ENCODE results near the gene RUNX2. TPM values are rescaled to one million over a fixed set of nuclear protein-coding genes. Genes with fewer than 3 reads are reported as not detected.

The RUNX2 gene
- polyA plus RNA-seq, 3 donors: 1.5 to 2.8 (median 2.7) TPM

DNA sequence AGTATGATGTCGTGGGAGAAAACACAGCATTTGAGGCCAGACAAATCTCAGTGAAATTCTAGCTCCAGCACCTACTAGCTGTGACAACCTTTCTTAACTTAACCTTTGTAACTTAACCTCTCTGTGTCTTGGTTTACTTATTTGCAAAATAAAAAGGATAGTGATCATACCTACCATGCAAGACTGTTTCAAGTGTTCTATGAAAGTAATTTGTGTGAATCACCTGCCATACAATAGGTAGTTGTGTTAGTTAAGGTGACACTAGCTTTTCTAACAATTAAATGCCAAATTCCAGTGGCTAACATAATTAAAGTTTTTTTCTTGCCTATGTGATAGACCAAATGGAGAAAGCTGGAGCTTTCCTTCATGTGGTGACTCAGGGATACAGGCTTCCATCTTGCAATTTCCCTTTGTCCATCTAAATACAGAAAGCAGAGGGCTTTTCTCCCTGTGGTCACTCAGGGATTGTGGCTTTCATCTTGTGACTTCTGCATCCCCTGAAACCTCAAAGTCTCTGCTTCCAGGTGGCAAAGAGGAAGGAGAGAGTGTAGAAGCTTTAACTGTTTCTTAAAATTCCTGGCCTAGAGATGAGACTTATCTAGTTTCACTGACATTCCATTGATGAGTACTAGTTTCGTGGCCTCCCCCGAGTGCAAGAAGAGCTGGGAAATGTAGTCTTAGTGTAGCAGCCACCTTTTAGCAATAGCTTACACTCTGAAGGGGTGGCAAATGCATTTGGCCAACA lies 376.1 kb downstream of the RUNX2 start:
- DNase-seq: no peak

DNA sequence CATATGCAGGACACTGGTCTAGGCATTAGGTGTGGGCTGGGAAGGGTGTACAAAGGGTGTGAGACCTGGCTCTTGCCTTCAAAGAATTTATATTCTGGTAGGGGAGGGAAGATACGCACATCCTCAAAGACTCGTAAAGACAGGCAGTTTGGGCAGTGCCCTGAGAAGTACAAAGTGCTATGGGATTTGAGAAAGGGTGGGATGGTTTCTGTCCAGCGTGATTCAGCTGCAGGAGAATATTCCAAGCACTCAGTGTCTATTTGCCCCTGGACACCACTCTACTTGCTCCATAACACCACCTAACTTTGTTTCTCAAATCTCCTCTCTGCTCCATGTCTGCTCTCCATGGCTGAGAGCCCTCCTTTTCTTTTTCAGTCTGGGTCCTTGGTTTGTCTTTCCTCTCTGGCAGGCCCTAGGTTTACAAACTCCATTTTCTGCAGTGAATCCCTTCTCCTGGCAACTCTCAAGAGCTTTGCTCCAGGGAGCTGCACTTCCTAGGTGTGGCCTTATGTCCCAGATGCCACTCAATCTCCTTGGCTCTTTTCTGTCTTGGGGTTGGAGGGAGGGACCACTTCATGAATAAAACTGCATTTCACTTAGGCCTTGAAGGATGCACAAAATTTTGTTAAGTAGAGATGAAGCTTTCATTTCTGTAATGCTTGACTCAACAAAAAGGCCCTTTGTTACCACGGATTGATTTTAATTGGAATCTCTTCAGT lies 377.2 kb downstream of the RUNX2 start:
- no peak for DNase-seq

DNA sequence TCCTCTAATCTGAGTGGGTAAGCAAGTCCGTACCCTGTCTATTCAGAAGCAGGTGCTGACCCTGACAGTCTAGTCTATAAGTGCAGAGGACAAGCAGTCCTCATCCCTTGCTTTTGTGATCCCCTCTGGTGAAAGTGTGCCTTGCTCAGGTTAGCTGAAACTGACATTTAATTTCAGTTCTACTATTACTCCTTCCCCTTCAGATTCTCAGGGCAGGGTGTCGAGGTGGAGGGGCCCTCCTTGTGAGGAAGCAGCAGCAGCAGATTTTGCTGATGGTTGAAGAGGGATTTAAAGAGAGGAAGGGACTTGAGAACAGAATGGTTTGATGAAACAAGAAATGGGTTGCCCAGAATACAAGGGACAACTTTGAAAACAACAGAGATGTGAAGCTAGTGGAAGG lies 378.2 kb downstream of the RUNX2 start:
- no peak for DNase-seq

DNA sequence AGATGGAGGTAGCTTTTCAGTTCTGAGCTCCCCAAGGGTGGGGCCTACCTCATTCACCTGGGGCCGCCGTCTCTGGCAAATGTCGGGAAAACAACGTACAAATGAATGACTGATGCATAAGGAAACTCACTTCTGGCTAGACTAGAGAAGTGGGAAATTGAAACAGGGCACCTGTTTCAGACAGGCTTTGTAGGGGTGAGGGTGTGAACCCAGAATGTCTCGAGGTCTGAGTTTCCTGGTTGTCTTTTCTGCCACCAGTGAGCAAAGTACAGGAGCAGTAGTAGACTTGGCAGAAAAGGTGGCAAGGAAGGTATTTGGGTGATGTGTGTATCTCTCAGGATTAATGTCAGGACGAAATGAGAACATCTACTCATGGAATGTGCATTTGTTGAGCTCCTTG lies 379.0 kb downstream of the RUNX2 start:
- no peak for DNase-seq

DNA sequence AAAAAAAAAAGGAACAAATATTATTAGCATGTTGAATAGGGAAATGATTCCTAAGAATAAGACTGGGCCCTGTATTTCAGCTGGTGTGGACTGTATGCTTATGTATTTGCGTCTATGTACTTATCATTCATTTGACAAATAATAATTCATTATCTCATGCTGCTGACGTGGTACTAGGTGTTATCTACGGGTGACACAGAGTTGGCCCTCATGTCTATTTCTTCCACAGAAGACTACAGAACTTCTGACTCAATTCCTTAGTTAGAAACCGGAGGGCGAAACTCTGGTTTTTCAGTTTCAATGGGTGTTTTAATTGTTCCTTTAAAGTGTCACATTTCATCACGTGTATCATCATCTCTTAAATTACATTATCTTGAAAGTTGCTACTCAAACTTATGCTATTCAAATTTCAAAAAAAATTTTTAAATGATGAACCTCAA lies 381.7 kb downstream of the RUNX2 start:
- DNase-seq: no peak

DNA sequence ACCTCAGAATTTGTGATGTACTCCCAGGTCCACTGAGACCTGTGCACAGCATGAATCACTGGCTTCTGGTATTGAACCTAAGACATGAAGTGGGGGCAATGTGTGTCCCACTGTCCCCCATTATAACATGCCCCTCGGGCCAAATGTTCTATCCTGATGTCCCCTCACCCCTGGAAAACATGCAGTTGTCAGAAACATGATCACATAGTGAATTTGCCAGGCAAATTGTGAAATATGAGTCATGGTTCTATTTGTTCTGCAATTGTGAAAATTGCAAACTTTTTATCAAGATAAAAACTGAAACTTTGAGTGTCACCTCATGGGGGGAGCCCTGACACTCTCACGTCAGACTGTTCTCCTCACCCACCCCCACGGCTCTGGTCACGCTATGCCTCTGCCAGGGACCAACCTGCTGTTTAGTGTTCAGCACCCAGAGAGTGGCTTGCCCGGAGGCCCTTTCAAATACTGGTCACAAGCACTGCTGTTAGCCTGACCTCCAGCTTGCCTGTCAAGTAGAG lies 382.2 kb downstream of the RUNX2 start:
- DNase-seq: no peak

DNA sequence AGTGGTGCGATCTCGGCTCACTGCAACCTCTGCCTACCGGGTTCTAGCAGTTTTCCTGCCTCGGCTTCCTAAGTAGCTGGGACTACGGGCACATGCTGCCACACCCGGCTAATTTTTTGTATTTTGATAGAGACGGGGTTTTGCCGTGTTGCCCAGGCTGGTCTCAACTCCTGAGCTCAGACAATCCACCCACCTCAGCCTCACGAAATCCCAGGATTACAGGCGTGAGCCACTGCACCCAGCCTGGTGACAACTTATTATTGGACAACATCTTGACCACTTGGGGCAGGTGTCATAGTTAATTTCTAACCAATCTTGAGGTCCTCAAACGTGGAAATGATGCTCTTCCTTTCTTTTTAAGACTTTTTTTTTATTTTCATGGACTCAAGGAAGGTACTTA lies 383.9 kb downstream of the RUNX2 start:
- DNase-seq: no peak

DNA sequence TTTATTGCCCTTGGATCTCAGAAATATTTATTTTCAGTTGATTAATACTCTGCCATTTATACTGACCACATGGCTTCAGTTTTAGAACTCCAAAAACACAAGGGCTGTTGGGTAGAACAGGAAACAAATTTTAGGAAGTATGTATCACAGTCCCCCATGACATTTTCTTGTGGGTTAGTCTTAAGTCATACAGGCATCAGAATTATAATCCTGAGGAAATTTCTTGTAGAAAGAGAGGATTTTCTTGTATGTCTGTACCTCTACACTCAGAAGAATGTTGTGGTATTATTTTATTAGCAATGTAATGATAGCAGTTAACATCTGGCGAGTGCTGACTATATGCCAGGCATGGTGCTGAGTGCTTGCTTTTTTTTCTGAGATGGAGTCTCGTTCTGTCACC lies 384.7 kb downstream of the RUNX2 start:
- no peak for DNase-seq

Other genes starting within 250 kb of the RUNX2 start
- gene SUPT3H, start 49.6 kb downstream of the RUNX2 start, polyA plus RNA-seq (ENCODE audit: insufficient read length in 3 of 3): 10 to 100 TPM; 22.0 to 25.0 (median 24.1) TPM

Data from renal pelvis (tissue), 4 donors.